Measurements from ENCODE around the gene FPR2. TPM values are rescaled to one million over a fixed set of nuclear protein-coding genes. Genes with fewer than 3 reads are reported as not detected.
"Not testable (repeated sequence)": the region's sequence is repeated elsewhere in the genome, so short reads cannot be mapped to it uniquely, and the experiment has no call there.

Gene FPR2
- total RNA-seq, 1 experiment from 2014 or later, result 8.4 TPM

DNA sequence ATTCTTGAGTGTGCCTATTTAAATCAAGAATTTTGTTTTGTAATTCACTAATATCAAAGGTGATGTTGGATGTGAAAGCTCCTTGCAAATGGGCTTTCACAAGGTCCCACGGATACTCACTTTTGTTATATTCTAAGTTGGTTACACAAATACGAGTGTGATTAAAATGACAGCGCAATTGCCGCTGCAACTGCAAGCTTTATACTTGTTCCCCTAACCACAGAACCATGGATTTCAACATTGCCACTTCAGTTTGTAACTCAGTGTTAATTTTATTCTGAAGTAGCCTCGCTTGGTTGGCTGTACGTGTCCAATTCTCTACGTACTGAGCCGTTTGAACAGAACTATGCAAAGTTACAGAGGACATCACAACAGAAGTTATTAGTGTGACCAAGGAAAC lies 44.4 kb downstream of the FPR2 start:
- not testable (repeated sequence) for DNase-seq (ENCODE audit: low read depth)

DNA sequence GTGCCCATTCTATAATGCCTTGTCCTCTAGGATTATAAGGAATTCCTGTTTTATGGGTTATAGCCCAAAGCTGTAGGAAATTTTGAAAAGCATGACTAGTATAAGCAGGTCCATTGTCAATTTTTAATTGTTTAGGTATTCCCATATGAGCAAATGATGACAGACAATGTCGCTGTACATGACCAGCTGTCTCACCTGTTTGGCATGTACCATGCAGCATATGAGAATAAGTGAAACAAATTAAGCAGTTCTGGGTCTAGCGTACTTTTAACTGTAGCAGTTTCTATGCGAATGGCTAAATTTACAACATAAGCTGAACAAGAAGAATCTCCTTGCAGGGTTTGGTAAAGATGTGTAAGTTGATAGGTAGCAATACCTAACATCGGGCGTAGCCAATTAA lies 45.6 kb downstream of the FPR2 start:
- DNase-seq (ENCODE audit: low read depth), result not testable (repeated sequence)

GRCh38 chr19:51807111-51807701 lies 46.2 kb downstream of the FPR2 start:
- peak; percentile 93 for DNase-seq (ENCODE audit: low read depth)

GRCh38 chr19:51807925-51808324 lies 46.9 kb downstream of the FPR2 start:
- no peak for DNase-seq (ENCODE audit: low read depth)

- DNase-seq (ENCODE audit: low read depth), result peak; percentile 85
Observed at GRCh38 chr19:51808333-51808986, 47.5 kb downstream of the FPR2 start.

- DNase-seq (ENCODE audit: low read depth), result no peak
Observed at GRCh38 chr19:51809787-51810186, 48.8 kb downstream of the FPR2 start.

GRCh38 chr19:51810223-51810622 lies 49.2 kb downstream of the FPR2 start:
- DNase-seq (ENCODE audit: low read depth), result peak; percentile 84

DNA sequence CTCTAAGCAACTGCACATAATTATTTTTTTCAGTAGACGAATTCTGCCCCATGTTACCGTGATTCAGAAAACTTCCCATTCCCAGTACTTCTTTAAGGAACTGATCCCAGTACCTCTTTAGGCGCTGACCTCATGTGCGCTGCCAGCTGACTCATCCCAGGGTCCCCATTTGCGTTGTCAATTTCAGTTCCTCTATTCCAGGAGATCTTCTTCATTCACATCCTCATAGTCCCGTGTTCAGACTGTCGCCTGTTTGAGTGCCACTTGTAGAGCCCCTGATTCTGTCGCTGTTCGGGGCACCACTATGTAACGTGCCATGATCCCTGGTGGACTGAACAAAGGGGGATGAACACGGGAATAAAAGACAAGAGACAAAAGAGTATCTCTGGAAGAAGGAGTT lies 50.4 kb downstream of the FPR2 start:
- DNase-seq (ENCODE audit: low read depth), result no peak

- no peak for DNase-seq (ENCODE audit: low read depth)
Observed at GRCh38 chr19:51815043-51815442, 54.1 kb downstream of the FPR2 start.

- DNase-seq (ENCODE audit: low read depth), result no peak
Observed at GRCh38 chr19:51816711-51817110, 55.7 kb downstream of the FPR2 start.

DNA sequence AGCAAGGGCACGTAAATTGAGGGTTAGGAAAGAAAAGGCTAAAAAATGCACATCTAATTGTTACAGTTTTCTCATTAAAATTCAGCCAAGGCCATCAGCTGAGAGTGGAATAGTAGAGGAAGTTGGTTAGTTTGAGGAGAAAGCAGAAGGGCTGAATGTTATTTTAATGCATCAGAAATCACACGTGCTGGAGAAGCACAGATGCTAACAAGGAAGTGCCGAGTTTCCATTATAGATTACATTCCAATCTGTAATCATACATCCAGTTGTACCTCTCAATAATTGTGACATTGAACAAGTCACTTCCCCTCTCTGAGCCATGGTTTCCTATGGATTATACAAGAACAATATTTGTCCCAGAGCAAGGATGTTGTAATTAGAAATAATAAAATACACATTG lies 59.0 kb downstream of the FPR2 start:
- DNase-seq (ENCODE audit: low read depth), result no peak

Other genes starting within 250 kb of the FPR2 start
- gene SIGLEC6, start 229.5 kb upstream of the FPR2 start, total RNA-seq (2014; rRNA removed; shearing (Covaris generic)), result not detected in 2 replicates
- gene ZNF175, start 189.9 kb upstream of the FPR2 start, total RNA-seq (2014; rRNA removed; shearing (Covaris generic)), result 11.3 and 11.8 TPM in 2 replicates
- not detected in 2 replicates for gene SIGLEC5, start 130.8 kb upstream of the FPR2 start, total RNA-seq (2014; rRNA removed; shearing (Covaris generic))
- gene SIGLEC14, start 114.4 kb upstream of the FPR2 start, total RNA-seq (2014; rRNA removed; shearing (Covaris generic)), result not detected in 2 replicates
- gene SPACA6, start 67.8 kb upstream of the FPR2 start, total RNA-seq (2014; rRNA removed; shearing (Covaris generic)), result 13.6 and 15.4 TPM in 2 replicates
- 0.12 and 1.4 TPM in 2 replicates for gene HAS1, start 37.2 kb upstream of the FPR2 start, total RNA-seq (2014; rRNA removed; shearing (Covaris generic))
- gene FPR1, start 9.3 kb upstream of the FPR2 start, total RNA-seq (2014; rRNA removed; shearing (Covaris generic)), result 9.4 and 13.2 TPM in 2 replicates
- 0.60 and 0.98 TPM in 2 replicates for gene FPR3, start 34.0 kb downstream of the FPR2 start, total RNA-seq (2014; rRNA removed; shearing (Covaris generic))
- 3.3 and 3.7 TPM in 2 replicates for gene ZNF577, start 126.8 kb downstream of the FPR2 start, total RNA-seq (2014; rRNA removed; shearing (Covaris generic))
- 7.8 and 10.1 TPM in 2 replicates for gene ZNF649, start 143.8 kb downstream of the FPR2 start, total RNA-seq (2014; rRNA removed; shearing (Covaris generic))
- 3.7 and 4.6 TPM in 2 replicates for gene ZNF613, start 166.3 kb downstream of the FPR2 start, total RNA-seq (2014; rRNA removed; shearing (Covaris generic))
- 7.7 and 8.8 TPM in 2 replicates for gene ZNF350, start 225.7 kb downstream of the FPR2 start, total RNA-seq (2014; rRNA removed; shearing (Covaris generic))
- gene ZNF615, start 247.0 kb downstream of the FPR2 start, total RNA-seq (2014; rRNA removed; shearing (Covaris generic)), result 10.9 and 16.6 TPM in 2 replicates

Data from RPMI7951 (cell line).